GM10266 (cell line): ENCODE data around the gene KCNQ5.

Experiments used
- DNase-seq: peaks from one replicate; pipeline ENCODE4 v3.0.0; 2012; ENCODE audit errors: extremely low spot score
- TF ChIP-seq, protein P1 (sequence below): IDR thresholded peaks from 2 replicates; pipeline ENCODE4 v1.5.1; 2012; ENCODE audit warnings: mild to moderate bottlenecking, low read depth; ENCODE audit not compliant: control insufficient read depth, insufficient read depth; ENCODE audit errors: missing control alignments

The KCNQ5 gene

DNA sequence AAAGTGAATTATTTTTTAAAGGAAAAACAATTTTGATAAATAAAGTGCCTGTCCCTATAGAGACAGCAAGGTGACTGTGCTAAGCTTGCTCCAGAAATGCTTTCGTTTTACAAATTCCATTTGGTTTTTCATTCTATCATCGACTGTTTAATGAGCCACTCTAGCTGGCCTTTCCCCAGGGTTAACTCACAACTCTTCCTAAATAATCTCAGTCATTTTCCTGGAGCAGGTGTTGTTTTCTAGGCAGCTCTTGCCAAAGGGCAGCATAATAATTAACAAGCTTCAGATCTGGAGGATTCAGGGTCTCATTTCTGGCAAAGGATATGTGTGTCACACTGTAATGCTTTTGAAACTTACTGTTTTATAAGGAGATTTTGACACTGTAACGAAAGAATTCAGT, 419.2 kb downstream of the KCNQ5 start:
- DNase-seq = no peak
- TF ChIP-seq, protein P1, sequence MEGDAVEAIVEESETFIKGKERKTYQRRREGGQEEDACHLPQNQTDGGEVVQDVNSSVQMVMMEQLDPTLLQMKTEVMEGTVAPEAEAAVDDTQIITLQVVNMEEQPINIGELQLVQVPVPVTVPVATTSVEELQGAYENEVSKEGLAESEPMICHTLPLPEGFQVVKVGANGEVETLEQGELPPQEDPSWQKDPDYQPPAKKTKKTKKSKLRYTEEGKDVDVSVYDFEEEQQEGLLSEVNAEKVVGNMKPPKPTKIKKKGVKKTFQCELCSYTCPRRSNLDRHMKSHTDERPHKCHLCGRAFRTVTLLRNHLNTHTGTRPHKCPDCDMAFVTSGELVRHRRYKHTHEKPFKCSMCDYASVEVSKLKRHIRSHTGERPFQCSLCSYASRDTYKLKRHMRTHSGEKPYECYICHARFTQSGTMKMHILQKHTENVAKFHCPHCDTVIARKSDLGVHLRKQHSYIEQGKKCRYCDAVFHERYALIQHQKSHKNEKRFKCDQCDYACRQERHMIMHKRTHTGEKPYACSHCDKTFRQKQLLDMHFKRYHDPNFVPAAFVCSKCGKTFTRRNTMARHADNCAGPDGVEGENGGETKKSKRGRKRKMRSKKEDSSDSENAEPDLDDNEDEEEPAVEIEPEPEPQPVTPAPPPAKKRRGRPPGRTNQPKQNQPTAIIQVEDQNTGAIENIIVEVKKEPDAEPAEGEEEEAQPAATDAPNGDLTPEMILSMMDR = no peak

- DNase-seq = no peak
- TF ChIP-seq, protein P1 = no peak
Observed at GRCh38 chr6:73042892-73043291, 421.0 kb downstream of the KCNQ5 start.

DNA sequence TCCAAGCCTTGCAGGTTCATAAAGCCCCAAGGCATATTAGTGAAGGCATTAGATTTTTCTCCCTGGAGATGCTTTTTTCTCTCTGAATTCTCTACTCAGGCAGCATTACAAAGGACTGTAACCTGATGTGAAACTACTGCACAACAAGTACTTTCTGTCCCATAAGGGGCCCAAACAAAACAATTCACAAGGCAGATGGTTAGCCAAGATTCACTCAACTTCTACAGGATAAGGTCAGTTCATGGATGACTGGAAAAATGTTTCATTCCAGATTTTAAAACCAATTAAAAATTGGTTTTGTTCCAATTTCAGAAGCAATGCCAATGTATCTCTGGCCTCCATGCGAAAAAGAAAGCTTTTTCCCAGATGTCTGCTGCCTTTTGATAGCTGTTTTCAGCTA, 421.6 kb downstream of the KCNQ5 start:
- TF ChIP-seq, protein P1 = no peak
- no peak for DNase-seq

DNA sequence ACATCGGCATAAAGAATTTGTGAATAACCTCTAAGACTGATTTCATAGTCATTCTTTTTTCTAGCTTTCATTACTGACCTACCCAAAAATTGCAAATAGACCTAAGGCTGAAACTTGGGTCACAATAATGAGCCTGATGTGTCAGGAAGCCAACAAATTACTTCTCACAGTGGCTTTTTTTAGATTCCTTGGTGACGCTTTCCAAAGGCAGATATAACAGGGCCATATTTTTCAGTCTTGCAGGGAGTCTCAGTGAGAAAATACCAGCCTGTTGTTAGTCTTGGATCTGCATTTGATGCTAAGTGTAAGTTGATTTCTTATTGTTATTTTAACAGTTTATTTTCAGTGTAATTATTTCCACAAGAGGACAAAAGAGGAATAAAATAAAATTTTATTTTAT, 423.7 kb downstream of the KCNQ5 start:
- DNase-seq = no peak
- TF ChIP-seq, protein P1 = no peak

DNA sequence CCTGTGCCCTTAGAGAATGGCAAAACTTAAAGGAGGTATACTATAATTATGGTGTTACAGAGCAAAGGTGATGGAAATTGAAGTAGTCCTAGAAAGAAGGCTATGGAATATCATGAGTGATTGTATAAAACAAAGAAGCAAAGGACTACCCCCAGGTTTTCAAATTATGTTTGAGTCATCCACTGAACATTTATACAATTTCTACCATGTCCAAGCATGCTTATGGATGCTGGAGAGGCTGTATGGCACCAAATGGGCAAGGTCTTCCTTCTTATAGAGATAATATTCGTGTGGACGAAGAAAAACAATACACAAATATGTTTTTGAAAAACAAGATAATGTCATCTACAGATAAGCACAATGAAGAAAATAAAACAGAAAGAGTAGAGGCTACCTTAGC, 425.9 kb downstream of the KCNQ5 start:
- TF ChIP-seq, protein P1 = no peak

GRCh38 chr6:73049971-73050594, 428.2 kb downstream of the KCNQ5 start:
- TF ChIP-seq, protein P1 = no peak
- no peak for DNase-seq

More for the DNA sequence above, 425.9 kb downstream of the KCNQ5 start:
- no peak for DNase-seq

GRCh38 chr6:73050706-73051105, 428.8 kb downstream of the KCNQ5 start:
- no peak for DNase-seq
- TF ChIP-seq, protein P1 = no peak
